Measurements from ENCODE around the gene MAP1LC3A.

Gene MAP1LC3A

DNA sequence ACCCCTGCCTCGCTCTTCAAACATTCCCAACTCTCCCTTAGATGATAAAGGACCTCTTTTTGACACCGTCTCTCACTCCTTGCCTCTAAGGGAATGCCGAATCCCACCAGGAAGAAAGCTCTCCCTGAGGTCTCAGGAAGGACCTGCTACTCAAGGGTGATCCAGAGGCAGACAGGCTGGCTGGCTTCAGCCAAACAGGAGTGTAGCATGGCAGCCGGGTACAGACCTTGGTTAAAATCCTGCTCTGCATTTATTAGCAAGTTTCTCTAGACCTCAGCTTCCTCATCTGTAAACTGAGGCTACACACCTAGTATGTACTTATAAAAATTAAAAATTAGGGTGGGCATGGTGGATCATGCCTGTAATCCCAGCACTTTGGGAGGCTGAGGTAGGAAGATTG, 17.2 kb downstream of the MAP1LC3A start:
- no peak for DNase-seq (ENCODE audit: low spot score)

DNA sequence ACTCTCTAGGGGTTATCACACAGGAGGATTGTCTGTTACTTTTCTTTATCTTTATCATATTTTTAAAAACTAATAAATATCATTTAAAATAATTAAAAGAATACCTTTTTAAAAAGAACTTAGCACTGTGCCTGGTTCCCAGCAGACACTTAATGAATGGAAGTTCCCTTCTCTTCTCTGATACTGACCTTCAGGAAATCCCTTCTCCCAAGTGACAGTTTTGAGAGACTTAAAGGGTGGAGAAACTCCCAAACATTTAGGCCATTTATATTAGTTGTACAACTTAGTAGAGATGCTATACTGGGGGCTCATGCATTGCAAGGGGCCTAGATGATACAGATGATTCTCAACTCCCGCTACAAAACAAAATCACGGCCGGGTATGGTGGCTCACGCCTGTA, 18.5 kb downstream of the MAP1LC3A start:
- DNase-seq (ENCODE audit: low spot score) = no peak

DNA sequence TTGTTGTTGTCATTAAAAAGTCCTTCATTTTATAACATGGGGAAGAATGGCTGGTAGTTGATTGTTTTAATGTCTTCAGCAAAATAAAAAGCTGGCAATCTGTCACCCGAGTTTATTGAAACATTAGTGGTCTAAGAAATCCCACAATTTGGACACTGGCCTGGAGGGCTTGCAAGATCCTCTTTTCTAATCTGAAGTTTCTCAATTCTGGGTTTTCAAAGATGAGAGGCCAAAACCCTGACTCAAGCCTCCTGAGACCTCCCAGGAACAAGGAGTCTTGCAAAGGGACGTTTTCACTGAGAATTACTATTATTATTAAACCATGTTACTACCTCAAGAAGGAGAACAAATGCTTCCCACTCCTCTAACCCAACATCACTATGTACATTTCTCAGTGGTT, 19.5 kb downstream of the MAP1LC3A start:
- DNase-seq (ENCODE audit: low spot score) = no peak

DNA sequence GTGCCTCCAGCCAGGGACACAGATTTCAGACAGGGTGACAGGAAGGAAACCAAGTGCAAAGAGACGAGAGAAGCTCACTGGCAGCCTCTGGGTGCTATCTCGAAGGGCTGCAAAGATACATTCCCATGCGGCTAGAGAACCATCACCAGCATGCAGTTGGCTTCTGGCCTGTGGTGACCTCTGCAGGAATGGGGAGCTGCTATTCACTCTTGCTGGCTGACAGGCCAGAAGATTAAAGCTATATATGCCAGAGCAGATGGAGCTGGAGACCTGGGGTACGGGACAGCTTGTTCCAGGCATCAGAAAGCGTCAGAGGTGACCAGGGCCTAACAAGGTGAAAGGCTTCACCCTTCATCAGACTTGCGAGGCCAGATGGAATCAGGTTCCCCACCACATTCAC, 20.0 kb downstream of the MAP1LC3A start:
- no peak for DNase-seq (ENCODE audit: low spot score)

DNA sequence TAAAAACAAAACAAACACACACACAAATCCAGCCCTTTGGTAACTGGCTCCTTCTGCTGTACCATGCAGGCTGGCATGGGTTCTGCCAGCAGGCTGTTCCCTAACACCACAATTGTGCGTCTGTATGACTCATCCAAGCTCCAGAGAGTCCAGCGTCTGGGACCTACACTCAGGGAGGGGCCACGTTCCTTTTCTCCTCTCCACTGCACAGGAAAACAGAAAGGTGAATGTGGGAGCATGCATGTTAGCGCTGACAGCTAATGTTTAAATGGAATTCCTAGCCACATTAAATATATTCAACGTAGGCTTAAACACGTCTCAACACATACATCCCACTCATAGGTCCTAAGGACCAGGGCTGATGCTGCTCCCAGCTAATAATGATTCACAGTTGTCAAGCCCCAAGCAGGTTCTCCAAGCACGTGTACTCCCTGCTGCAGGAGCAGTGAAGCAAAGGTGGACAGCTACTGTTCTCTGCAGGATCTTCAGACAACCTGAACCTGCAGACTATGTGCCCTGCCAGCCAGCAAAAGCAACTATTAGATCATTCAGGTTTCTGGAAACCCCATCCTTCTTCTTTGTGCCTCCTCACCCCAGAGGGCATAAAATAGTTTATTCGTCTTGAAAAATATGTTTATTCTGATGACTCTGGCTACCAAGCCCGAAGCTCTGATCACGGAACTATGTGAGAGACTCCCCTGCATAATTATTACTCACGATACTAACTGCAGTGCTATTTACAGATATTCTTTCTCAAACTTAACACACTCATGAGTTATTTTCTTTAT, 20.9 kb downstream of the MAP1LC3A start:
- DNase-seq (ENCODE audit: low spot score) = no peak

DNA sequence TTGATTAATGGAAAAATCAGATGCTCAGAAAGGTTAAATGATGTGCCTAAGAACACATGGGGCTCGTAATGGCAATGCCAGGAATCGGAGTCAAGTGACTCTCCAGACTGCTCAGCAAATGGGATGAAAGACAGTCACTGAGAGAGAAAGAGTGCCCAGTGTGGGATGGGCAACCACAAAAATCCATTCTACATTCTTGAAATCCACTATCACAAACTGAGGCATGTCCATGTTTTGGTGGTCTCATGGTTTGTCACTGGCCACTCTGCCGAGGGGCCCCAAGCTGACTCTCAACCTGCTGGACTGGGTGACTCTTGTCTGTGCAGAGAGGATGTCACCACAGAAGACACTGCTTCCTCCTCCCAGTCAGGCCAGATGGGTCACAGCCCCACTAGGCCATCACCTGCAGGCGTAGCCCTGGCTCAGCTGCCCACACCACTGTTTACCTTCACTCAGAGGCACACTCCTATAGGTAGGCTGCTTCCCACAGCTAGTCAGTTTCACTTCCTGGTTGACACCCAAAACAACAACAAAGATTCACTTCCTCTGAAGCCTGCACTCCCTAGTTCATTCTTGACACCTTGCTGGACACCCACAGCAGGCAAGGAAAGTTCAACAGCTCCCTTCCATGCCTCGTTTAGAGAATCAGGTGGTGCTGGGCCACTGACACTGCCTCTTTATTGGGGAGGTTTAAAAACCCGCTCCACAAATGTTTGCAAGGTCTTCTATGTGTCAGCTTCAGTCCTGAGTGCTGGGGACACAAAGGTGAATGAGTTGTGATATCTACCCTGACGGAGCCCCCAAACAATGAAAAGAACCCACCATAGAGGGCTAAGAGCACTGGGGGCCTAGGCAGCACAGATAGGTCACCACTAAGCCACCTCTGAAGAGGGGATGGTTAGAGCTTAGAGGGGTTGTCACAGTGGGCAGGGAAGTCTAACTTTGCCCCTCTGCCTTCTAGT, 21.7 kb downstream of the MAP1LC3A start:
- DNase-seq (ENCODE audit: low spot score) = no peak

DNA sequence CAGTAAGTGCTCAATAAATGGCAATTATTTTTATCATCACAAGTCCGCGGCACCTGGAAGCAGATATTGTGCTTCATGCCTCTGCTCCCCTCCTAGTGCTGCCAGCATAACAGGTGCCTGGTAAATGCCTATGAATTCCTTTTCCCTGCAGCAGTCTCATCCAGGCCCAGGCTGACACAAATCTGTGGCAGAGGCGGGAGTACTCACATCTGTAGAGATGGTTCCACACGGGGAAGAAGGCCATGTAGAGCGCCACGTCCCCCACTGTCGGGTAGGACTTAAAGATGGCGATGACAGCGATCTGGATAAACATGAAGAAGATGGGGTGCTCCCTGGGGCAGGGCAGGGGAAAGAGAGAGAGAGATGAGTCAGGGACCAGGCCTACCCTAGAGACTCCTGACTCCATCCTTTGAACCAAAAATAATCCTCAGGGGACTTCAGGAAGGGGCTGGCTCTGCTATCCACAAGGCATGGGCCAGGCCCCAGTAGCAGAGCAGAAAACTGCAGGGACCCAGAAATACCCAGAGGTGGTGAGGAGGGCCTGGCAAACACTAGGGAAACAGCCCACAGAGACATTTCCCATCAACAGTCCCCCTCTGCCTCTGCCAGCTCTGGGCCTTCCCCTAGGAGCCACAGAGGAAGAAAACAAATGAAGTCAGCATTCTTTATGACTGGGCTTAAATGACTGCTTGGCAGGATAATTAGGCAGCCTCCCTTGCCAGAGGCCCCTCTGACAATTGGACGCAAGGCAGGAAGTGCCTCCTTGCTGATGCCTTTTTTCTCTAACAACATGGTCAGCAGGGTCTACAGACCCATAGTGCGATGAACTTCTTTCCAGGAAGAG, 23.0 kb downstream of the MAP1LC3A start:
- no peak for DNase-seq (ENCODE audit: low spot score)

DNA sequence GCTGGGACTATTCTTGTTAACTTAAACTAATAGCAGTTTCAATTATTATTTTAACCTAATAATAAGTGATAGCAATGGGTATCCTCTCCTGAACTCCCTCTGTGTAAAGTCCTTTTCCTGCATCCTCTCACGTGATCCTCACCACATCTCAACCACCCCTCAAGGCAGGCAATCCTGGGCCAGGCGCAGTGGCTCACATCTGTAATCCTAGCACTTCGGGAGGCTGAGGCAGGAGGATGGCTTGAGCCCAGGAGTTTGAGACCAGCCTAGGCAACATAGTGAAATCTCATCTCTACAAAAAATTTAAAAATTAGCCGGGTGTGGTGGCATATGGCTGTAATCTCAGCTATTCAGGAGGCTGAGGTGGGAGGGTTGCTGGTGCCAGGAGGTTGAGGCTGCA, 23.7 kb downstream of the MAP1LC3A start:
- no peak for DNase-seq (ENCODE audit: low spot score)

DNA sequence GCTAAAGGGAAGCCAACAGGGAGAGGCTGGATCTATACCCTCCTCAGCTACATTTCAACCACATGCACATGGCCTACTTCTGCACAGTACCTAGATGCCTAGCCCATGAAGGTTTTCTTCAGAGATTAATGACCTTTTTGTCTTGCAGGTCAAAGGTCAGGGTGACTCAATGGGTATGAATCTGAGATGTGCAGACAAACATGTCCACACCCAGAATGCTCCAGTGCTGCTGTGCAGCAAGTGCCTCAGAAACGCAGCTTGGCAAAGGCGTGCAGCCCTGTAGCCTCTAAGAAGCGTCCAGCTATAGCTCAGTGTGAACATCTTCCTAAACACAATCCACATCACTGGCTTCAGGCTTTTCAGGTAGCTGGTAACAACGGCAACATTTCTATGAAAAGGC, 24.4 kb downstream of the MAP1LC3A start:
- no peak for DNase-seq (ENCODE audit: low spot score)

DNA sequence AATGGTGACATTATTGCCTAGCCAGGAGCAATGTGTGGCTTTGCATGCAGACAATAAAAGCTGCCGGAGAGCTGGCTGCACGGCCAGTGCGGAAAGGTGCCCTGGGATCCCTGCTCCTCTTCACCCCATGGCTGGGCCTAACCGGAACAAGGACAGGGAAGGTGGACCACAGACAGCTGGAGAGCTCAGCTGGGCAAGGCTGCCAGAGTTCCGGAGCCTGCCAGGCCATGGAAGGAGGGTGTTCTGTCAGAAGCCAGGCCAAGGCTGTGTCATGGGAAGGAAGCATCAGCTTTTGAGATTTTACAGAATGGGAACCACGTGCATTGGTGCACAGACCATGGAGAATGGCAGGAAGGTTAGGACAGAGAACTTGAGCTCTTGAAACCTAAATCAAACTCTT, 25.0 kb downstream of the MAP1LC3A start:
- DNase-seq (ENCODE audit: low spot score) = no peak

DNA sequence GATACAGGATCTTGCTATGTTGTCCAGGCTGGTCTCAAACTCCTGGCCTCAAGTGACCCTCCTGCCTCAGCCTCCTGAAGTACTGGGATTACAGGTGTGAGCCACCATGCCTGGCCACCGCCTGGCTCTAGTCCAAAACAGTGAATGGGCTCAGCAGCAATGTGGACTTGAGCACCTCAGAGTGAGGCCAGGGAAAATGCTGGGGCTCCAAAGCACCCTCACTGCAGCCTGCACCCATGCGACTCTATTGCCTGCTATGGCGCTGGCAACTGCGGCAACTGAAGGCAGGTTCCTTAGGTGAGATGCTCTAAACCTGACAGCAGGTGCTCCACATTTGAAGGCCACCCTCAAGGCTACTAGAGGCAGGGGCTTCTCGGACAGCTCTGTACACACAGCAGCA, 26.5 kb downstream of the MAP1LC3A start:
- DNase-seq (ENCODE audit: low spot score) = no peak

DNA sequence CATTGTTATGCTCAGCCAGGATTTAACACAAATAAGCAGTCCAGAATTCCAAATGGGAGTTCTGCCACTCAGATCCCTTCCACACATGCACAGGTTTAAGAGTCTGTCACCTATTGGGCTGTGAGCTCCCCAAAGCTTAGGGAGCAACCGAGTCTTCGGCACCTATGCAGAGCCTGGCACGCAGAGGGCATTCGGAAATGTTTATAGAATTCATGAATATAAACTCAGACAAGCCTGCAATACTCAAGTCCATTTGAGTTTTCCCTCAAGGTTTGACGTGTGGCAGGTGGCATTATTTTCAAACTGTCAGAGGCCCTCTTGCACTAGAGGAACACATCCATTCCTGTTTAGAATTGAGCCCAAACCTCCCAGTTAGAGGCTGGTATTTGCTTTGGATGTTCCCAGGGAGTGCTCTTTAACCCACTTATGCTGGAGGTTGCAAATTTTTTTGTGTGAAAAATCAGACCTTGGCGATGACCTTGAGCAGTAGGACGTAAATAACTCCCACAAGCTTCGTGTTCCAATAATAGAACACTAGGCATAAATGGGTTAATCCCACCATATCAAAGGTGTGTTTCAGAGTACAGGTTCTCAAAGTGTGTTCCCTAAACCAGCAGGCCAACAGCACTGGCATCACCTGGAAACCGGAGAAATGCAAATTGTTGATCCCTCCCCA, 28.1 kb downstream of the MAP1LC3A start:
- DNase-seq (ENCODE audit: low spot score) = no peak

DNA sequence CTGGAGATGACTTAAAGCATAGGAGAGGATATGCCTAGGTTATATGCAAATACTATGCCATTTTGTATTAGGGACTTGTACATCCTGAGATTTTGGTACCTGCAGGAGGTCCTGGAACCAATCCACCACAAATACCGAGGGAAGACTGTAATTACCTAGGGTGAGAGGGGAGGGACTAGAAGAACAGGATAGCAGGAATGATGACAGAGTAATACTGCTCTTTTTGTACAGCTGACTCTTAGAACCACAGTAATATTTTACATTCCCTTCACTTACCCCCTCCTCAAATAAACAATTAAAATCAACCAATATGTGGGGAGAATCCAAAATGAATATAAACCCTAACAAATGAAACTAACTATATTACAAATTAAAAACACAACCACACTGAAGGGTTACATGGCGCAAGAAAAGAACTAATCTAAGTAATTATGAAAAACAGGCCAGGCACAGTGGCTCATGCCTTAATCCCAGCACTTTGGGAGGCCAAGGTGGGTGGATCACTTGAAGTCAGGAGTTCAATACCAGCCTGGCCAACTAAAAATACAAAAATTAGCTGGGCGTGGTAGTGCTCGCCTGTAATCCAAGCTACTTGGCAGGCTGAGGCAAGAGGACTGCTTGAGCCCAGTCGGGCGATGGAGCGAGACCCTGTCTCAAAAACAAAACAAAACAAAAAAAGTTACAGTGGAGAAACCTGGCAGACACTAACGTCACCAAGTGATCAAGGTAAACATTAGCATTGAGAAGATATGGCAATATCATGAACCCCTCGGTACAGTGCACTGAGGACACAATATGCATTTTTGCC, 37.1 kb downstream of the MAP1LC3A start:
- no peak for DNase-seq (ENCODE audit: low spot score)

DNA sequence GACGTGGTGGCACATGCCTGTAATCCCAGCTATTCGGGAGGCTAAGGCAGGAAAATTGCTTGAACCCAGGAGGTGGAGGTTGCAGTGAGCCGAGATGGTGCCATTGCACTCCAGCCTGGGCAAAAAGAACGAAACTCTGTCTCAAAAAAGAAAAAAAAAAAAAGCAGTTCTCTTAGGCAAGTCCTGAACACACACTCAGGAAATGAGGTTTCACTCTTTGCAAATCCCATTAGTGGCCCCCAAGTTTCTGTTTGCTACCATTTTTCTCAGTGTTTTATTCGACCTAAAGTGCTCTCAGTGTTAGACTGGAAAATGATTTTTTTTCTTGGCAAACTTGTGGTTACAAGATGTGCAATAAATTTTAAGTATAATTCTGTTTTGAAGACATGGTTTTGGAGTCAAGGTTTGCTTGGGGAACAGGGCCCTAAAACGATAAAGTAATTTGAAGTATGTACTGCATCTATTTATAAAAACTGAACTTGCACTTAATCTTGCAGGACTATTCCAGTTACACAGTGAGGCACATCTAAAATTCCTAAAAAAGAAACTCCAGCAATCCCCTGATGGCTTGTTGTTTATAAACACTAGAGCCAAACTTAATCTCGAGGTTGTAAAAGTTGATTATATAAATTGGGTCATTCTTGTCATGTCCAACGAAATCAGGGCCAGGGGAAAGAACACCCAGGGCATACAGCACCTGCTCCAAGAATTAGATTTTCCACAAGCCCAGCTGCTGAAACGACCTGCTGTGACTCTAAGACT, 42.6 kb downstream of the MAP1LC3A start:
- DNase-seq (ENCODE audit: low spot score) = no peak

DNA sequence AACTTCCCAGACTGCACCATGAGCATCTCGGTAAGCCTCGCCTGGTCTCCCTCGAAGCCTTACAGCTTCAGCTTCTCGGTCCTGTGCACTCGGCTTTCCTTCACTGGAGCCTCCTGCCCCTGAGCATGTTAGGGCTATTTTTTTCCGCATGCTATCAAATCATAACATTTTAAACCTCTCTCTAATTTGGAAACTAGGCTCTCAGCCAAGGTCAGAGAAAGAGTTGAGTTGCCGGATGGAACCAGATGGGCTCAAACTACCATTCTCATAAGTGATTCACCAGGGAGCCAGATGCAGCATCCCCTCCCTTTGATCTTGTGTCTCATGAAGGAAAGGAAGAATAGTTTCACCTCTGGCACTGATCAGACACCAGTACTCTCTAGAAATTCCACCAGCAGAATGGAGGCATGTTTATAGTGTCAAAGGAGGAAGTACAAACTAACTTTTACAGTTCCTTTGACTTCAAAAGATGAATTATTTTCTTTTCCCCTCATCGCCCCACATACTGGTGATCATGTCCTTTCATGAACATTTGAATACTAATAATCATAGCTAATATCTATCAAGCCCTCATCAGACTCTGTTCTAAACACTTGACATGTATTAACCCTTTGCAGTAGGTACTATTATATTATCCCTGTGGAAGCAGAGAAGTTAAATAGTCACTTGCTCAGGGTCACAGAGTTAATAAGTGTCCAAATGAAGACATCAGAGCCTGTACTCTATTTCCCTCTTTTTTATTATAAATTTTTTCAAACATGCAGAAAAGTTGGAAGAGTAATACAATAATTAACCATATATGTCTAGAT, 46.7 kb downstream of the MAP1LC3A start:
- DNase-seq (ENCODE audit: low spot score) = no peak

DNA sequence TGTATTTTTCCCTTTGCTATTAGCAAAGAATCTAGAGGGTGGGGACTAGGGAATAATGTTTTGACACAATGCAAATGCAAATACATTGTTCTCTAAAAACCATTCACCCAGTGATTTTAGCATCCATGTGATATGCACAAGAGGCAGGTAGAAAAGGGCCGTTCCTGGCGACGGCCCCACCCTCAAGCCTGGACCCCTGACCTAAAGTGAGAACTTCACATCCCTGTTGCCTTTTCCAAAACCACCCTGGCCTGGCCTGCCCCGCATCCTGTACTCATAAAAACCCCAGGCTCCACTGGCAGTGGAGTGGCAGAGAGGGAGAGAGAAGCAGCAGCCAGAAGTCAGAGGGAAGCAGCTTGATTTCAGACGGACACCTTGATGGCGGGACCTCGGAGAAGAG, 48.5 kb downstream of the MAP1LC3A start:
- DNase-seq (ENCODE audit: low spot score) = no peak
